ENCODE results near the gene IL3.
"Not testable (repeated sequence)": the region's sequence is repeated elsewhere in the genome, so short reads cannot be mapped to it uniquely, and the experiment has no call there.

The IL3 gene

GRCh38 chr5:132098151-132098594 is 37.7 kb downstream of the IL3 start:
- DNase-seq: no peak

GRCh38 chr5:132098621-132099020 is 38.2 kb downstream of the IL3 start:
- DNase-seq: no peak

- DNase-seq: peak; percentile 2
These were observed 38.8 kb downstream of the IL3 start for GRCh38 chr5:132099076-132099748.

- DNase-seq: no peak
These were observed 39.5 kb downstream of the IL3 start for GRCh38 chr5:132099905-132100304.

- no peak for DNase-seq
These were observed 40.3 kb downstream of the IL3 start for GRCh38 chr5:132100672-132101261.

GRCh38 chr5:132101385-132101880 is 41.0 kb downstream of the IL3 start:
- no peak for DNase-seq

- no peak for DNase-seq
These were observed 41.7 kb downstream of the IL3 start for GRCh38 chr5:132102101-132102701.

GRCh38 chr5:132102944-132103331 is 42.5 kb downstream of the IL3 start:
- no peak for DNase-seq

GRCh38 chr5:132103332-132103951 is 43.0 kb downstream of the IL3 start:
- no peak for DNase-seq

GRCh38 chr5:132103969-132104391 is 43.5 kb downstream of the IL3 start:
- DNase-seq: no peak

GRCh38 chr5:132104556-132104955 is 44.1 kb downstream of the IL3 start:
- no peak for DNase-seq

- no peak for DNase-seq
These were observed 45.2 kb downstream of the IL3 start for GRCh38 chr5:132105688-132106087.

GRCh38 chr5:132108495-132108894 is 48.0 kb downstream of the IL3 start:
- DNase-seq: not testable (repeated sequence)

- not testable (repeated sequence) for DNase-seq
These were observed 48.5 kb downstream of the IL3 start for GRCh38 chr5:132108957-132109356.

- DNase-seq: no peak
These were observed 49.1 kb downstream of the IL3 start for GRCh38 chr5:132109494-132110053.

GRCh38 chr5:132110195-132110594 is 49.7 kb downstream of the IL3 start:
- DNase-seq: no peak

GRCh38 chr5:132110930-132111329 is 50.5 kb downstream of the IL3 start:
- DNase-seq: no peak

- no peak for DNase-seq
These were observed 51.7 kb downstream of the IL3 start for GRCh38 chr5:132112111-132112510.

Measured in NCI-H82 (cell line).